ENCODE results near the gene MGAT5B. TPM values are rescaled to one million over a fixed set of nuclear protein-coding genes. Genes with fewer than 3 reads are reported as not detected.
A peak's percentile ranks its signal among the peaks of the same experiment; 100 is the strongest.

MGAT5B gene
- total and polyA plus RNA-seq, 5 experiments from 2014 or later, result 1.7 to 2.0 TPM; not detected in 3

GRCh38 chr17:76926237-76926866, 58.1 kb downstream of the MGAT5B start:
- H3K27me3 Mint-ChIP-seq, result peaks cover 0 to 12% (median 0%) of the 10 kb centered on the region in 5 donors
- H3K27ac Mint-ChIP-seq, result no peak overlapping the region
- no peak overlapping the region for H3K4me3 Mint-ChIP-seq
- DNase-seq (no peak), ATAC-seq (no peak)
- POLR2A ChIA-PET, result no interaction called here
- no peaks in the 10 kb centered on the region for H3K9me3 Mint-ChIP-seq
- no peaks in the 10 kb centered on the region for H3K4me1 Mint-ChIP-seq
- no peaks in the 10 kb centered on the region for H3K36me3 Mint-ChIP-seq

GRCh38 chr17:76927577-76927976, 59.4 kb downstream of the MGAT5B start:
- no peak overlapping the region for H3K4me3 Mint-ChIP-seq
- POLR2A ChIA-PET, result no interaction called here
- no peaks in the 10 kb centered on the region for H3K36me3 Mint-ChIP-seq
- H3K4me1 Mint-ChIP-seq, result no peaks in the 10 kb centered on the region
- H3K9me3 Mint-ChIP-seq, result no peaks in the 10 kb centered on the region
- DNase-seq, result no peak
- ATAC-seq, result no peak
- H3K27ac Mint-ChIP-seq, result peak overlapping the region in 3 of 10 donors; percentile 19 to 69 (median 35)
- peaks cover 0 to 4% (median 0%) of the 10 kb centered on the region in 5 donors for H3K27me3 Mint-ChIP-seq

GRCh38 chr17:76927982-76928381, 59.8 kb downstream of the MGAT5B start:
- H3K27me3 Mint-ChIP-seq, result peaks cover 0 to 4% (median 0%) of the 10 kb centered on the region in 5 donors
- peak overlapping the region in 3 of 10 donors; percentile 19 to 37 (median 35) for H3K27ac Mint-ChIP-seq

DNA sequence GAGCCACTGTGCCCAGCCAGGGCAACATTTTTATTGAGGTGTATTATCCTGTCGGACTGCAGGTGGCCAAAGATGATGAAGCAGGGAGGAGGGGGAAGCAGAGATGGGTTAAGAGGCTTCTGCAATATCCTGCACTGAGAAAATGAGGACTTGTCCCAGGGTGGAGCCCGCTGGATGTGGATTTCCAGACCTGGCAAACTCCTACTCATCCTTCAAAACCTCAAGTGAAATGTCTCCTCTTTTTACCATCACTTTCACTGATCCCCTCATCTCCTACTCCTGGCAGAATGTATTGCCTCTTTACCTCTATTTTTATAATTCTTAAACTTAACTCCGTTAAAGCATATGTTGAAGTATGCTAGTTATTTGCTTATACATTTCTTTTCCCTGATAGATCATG, 60.9 kb downstream of the MGAT5B start:
- no peak overlapping the region for H3K4me3 Mint-ChIP-seq
- H3K27me3 Mint-ChIP-seq, result peaks cover 0 to 4% (median 0%) of the 10 kb centered on the region in 5 donors
- no peaks in the 10 kb centered on the region for H3K9me3 Mint-ChIP-seq
- POLR2A ChIA-PET, result no interaction called here
- H3K4me1 Mint-ChIP-seq, result peaks cover 0 to 2% (median under 1%) of the 10 kb centered on the region in 4 donors
- no peak overlapping the region for H3K27ac Mint-ChIP-seq
- ATAC-seq (no peak), DNase-seq (no peak)
- no peaks in the 10 kb centered on the region for H3K36me3 Mint-ChIP-seq

More at GRCh38 chr17:76927982-76928381, 59.8 kb downstream of the MGAT5B start:
- Mint-ChIP-seq H3K36me3 (no peaks in the 10 kb centered on the region), H3K4me1 (no peaks in the 10 kb centered on the region), H3K4me3 (no peak overlapping the region), H3K9me3 (no peaks in the 10 kb centered on the region)
- DNase-seq (no peak), ATAC-seq (no peak)
- POLR2A ChIA-PET, result no interaction called here

- no peak for ATAC-seq
- POLR2A ChIA-PET, result no interaction called here
Measured at GRCh38 chr17:76929601-76930000, 61.4 kb downstream of the MGAT5B start.

DNA sequence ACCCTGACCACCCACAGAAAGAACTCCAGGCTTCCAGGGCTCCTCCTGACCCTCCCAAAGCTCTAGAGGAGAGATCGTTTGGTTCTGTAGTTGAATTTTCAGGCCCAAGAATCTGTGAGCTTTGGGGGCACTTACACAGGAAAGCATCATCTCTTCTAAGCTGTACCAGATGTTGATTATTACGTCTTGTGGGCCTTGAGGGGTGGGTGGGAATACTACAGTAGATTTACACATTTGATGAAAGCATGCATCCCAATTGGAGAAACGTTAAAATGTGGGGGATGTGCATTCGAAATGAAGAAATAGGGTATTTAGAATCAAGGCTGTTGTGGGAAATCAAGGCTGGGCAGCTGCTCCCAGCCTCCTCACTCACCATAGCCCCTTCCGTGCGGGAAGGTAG, 61.9 kb downstream of the MGAT5B start:
- H3K9me3 Mint-ChIP-seq, result no peaks in the 10 kb centered on the region
- peaks cover 0 to 7% (median 2%) of the 10 kb centered on the region in 4 donors for H3K4me1 Mint-ChIP-seq
- H3K4me3 Mint-ChIP-seq, result no peak overlapping the region
- H3K27me3 Mint-ChIP-seq, result peaks cover 0 to 4% (median 0%) of the 10 kb centered on the region in 5 donors
- DNase-seq (no peak), ATAC-seq (no peak)
- no peaks in the 10 kb centered on the region for H3K36me3 Mint-ChIP-seq
- H3K27ac Mint-ChIP-seq, result peak overlapping the region in 2 of 10 donors; percentile 2 to 13
- POLR2A ChIA-PET, result no interaction called here

More at GRCh38 chr17:76929601-76930000, 61.4 kb downstream of the MGAT5B start:
- DNase-seq, result no peak
- Mint-ChIP-seq H3K4me3 (no peak overlapping the region), H3K9me3 (no peaks in the 10 kb centered on the region), H3K36me3 (no peaks in the 10 kb centered on the region), H3K27ac (peak overlapping the region in 2 of 10 donors; percentile 13 to 63), H3K4me1 (peaks cover 0 to 5% (median 2%) of the 10 kb centered on the region in 4 donors), H3K27me3 (peaks cover 0 to 4% (median 0%) of the 10 kb centered on the region in 5 donors)

DNA sequence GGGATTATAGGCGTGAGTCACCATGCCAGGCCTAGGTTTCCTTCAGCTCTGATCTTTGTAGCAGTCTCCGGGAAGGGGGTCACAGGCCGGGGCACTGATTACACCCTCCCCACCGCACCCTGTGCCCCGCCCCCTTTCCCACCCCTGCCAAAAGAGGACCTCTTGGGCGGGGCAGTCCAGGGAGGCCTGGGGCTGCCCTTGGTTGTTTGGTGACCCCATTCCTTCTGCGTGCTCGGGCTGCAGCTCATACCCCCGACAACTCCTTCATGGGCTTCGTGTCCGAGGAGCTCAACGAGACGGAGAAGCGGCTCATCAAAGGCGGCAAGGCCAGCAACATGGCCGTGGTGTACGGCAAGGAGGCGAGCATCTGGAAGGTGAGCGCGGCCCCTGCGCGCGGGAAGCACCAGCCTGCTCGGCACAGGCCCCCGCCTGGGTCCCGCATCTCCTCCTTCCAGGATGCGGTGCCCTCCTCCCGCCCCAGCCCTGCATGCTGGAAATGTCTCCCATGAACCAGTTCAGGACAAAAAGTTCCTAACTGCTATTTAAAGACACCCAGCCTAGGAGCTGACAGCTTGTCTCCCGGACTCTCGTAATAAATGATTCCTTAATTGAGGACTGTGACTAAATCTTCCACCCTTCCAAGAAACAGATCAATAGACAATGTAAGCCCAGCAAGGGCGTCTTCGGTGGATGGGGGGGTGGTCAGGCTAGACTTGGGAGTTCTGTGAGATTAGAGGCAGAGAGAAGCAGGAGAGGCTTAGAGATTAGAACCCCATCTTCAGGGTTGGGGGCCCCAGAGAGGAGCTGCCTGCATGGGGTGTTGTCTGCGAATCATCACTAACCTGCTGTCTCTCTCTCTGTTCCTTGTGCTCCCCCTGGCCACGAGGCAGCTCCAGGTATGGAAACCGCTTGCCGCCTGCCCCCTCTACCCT, 64.5 kb downstream of the MGAT5B start:
- POLR2A ChIA-PET, result no interaction called here
- ATAC-seq (no peak), DNase-seq (no peak)
- no peaks in the 10 kb centered on the region for H3K9me3 Mint-ChIP-seq
- H3K4me3 Mint-ChIP-seq, result no peak overlapping the region
- H3K36me3 Mint-ChIP-seq, result no peaks in the 10 kb centered on the region
- peaks cover 0 to 3% (median 0%) of the 10 kb centered on the region in 5 donors for H3K27me3 Mint-ChIP-seq
- peaks cover 0 to 7% (median 2%) of the 10 kb centered on the region in 4 donors for H3K4me1 Mint-ChIP-seq
- peak overlapping the region in 1 of 10 donors; percentile 67 for H3K27ac Mint-ChIP-seq

DNA sequence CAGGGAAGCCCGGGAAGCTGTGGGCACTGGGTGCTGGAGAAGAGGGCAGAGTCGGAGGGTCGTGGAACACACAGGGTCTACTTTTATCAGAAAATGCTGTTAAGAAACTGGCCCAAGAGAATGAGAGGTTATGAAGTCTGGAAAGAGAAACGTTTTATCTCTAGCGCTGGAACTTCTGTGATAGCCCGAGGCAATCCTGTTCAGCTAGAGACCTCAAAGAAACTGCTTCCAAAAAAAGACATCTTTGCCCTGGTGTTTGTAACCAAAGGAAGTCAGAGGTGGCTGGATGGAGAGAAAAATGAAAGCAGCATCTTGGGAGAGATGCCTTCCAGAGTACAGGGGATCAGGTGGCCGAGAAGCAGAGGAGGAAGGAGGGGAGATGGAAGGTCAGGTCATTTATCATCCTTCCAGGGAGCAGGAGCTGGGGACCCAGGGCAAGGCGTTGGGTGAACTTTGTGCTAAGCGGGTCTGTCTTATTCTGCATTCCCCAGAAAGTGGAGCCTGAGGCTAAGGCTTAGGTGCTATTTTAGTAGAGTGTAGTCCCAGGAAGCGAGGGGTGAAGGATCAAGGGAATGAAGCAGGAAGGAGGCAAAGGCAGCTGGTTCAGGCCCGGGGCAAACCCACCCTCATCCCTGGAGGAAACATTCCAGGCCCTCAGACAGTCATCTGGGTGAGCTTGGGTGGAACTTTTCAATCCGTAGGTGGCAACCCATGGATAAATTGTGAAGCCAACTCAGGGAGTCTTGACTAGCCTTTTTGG, 66.5 kb downstream of the MGAT5B start:
- DNase-seq (no peak), ATAC-seq (no peak)
- POLR2A ChIA-PET, result interaction anchor here (0.6 kb wide), 1 partner anchor 176 kb away, joined by 7 read pairs; no protein-coding TSS in a partner anchor
- Mint-ChIP-seq H3K36me3 (no peaks in the 10 kb centered on the region), H3K4me1 (peaks cover 0 to 7% (median 2%) of the 10 kb centered on the region in 4 donors), H3K27me3 (no peaks in the 10 kb centered on the region), H3K4me3 (no peak overlapping the region), H3K27ac (peak overlapping the region in 1 of 10 donors; percentile 66), H3K9me3 (no peaks in the 10 kb centered on the region)

DNA sequence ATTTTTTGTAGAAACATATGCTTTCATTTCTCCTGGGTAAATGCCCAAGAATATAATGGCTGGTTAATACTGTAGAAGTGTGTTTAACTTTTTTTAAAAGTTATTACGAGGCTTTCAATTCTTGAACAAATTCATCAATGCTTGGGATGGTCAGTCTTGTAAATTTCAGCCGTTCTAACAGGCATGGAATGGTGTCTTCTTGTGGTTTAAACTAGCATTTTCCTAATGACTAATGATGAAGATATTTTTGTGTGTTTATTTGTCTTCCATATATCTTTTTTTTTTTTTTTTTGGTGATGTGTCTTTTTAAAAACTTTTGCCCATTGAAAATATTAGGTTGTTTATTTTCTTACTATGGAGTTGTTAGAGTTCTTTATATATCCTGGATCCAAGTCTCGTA, 67.1 kb downstream of the MGAT5B start:
- Mint-ChIP-seq H3K27me3 (no peaks in the 10 kb centered on the region), H3K36me3 (no peaks in the 10 kb centered on the region), H3K9me3 (no peaks in the 10 kb centered on the region), H3K4me1 (peaks cover 0 to 7% (median 2%) of the 10 kb centered on the region in 4 donors), H3K4me3 (no peak overlapping the region), H3K27ac (no peak overlapping the region)
- DNase-seq (no peak), ATAC-seq (no peak)
- POLR2A ChIA-PET, result interaction anchor here (0.6 kb wide), 1 partner anchor 175 kb away, joined by 7 read pairs; no protein-coding TSS in a partner anchor

- POLR2A ChIA-PET, result no interaction called here
- no peak overlapping the region for H3K4me3 Mint-ChIP-seq
- peaks cover 0 to 7% (median 3%) of the 10 kb centered on the region in 4 donors for H3K4me1 Mint-ChIP-seq
- no peak for DNase-seq
- no peaks in the 10 kb centered on the region for H3K27me3 Mint-ChIP-seq
- H3K27ac Mint-ChIP-seq, result no peak overlapping the region
- H3K36me3 Mint-ChIP-seq, result no peaks in the 10 kb centered on the region
- no peak for ATAC-seq
- H3K9me3 Mint-ChIP-seq, result no peaks in the 10 kb centered on the region
Measured at GRCh38 chr17:76937238-76937637, 69.0 kb downstream of the MGAT5B start.

DNA sequence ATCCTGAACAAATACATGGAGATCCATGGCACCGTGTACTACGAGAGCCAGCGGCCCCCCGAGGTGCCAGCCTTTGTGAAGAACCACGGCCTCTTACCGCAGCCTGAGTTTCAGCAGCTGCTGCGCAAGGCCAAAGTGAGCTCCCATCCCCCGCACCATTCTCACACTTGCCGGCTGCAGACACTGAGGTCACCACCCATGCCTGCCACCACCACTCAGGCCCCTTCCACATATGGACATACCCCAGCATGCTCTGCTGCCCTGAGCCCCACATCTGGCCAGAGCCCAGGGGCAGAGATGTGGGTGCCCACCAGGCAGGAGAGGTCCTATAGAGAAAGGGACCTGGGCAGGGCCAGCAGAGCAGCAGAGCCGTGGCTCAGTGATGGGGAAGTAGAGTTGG, 69.8 kb downstream of the MGAT5B start:
- DNase-seq, result no peak
- Mint-ChIP-seq H3K4me1 (peaks cover 0 to 7% (median 4%) of the 10 kb centered on the region in 4 donors), H3K9me3 (no peaks in the 10 kb centered on the region), H3K27ac (no peak overlapping the region), H3K4me3 (no peak overlapping the region), H3K36me3 (no peaks in the 10 kb centered on the region), H3K27me3 (no peaks in the 10 kb centered on the region)
- POLR2A ChIA-PET, result no interaction called here
- ATAC-seq, result no peak

- Mint-ChIP-seq H3K9me3 (no peaks in the 10 kb centered on the region), H3K27ac (no peak overlapping the region), H3K4me3 (no peak overlapping the region), H3K36me3 (no peaks in the 10 kb centered on the region), H3K4me1 (peaks cover 0 to 3% (median under 1%) of the 10 kb centered on the region in 4 donors), H3K27me3 (no peaks in the 10 kb centered on the region)
- POLR2A ChIA-PET, result no interaction called here
- ATAC-seq (no peak), DNase-seq (no peak)
Measured at GRCh38 chr17:76940295-76940694, 72.1 kb downstream of the MGAT5B start.
